Neural progenitor cell (in vitro differentiated cells): ENCODE results near the gene WAC. TPM values are rescaled to one million over a fixed set of nuclear protein-coding genes. Genes with fewer than 3 reads are reported as not detected.
"Not testable (repeated sequence)": the region's sequence is repeated elsewhere in the genome, so short reads cannot be mapped to it uniquely, and the experiment has no call there.

Source experiments
- DNase-seq: peaks from one replicate; pipeline ENCODE4 v3.0.0-alpha.2; 2016; ENCODE audit warnings: low spot score
- H2AFZ ChIP-seq: fragments of 200-600 bp; sonication (generic); replicated peaks from 2 replicates; pipeline ENCODE4 v1.6.1; 2016; ENCODE audit warnings: antibody characterized with exemption
- H3F3A ChIP-seq: fragments of 200-600 bp; sonication (generic); 2 replicates; pipeline ENCODE4 v1.6.1; 2016; ENCODE audit warnings: antibody characterized with exemption, low read depth
- H3K27ac ChIP-seq: fragments of 200-600 bp; sonication (generic); 2 replicates; pipeline ENCODE4 v1.5.1; 2016; ENCODE audit warnings: mild to moderate bottlenecking
- H3K27me3 ChIP-seq: fragments of 200-600 bp; sonication (generic); 2 replicates; pipeline ENCODE4 v1.6.1; 2016; ENCODE audit warnings: mild to moderate bottlenecking, moderate library complexity
- H3K36me3 ChIP-seq: fragments of 200-600 bp; sonication (generic); 2 replicates; pipeline ENCODE4 v1.5.1; 2016
- H3K4me1 ChIP-seq: fragments of 200-600 bp; sonication (generic); 2 replicates; pipeline ENCODE4 v1.6.1; 2016; ENCODE audit warnings: mixed run types
- H3K4me2 ChIP-seq: fragments of 200-600 bp; sonication (generic); 2 replicates; pipeline ENCODE4 v1.6.1; 2016
- H3K4me3 ChIP-seq: fragments of 200-600 bp; sonication (generic); 2 replicates; pipeline ENCODE4 v1.5.1; 2016
- H3K79me2 ChIP-seq: fragments of 200-600 bp; sonication (generic); 2 replicates; pipeline ENCODE4 v1.6.1; 2016; ENCODE audit warnings: low read depth
- H3K9ac ChIP-seq: fragments of 200-600 bp; sonication (generic); 2 replicates; pipeline ENCODE4 v1.6.1; 2016
- H3K9me3 ChIP-seq: fragments of 200-600 bp; sonication (generic); 2 replicates; pipeline ENCODE4 v1.5.1; 2016; ENCODE audit warnings: low read depth
- H4K20me1 ChIP-seq: fragments of 200-600 bp; sonication (generic); 2 replicates; pipeline ENCODE4 v1.6.1; 2016; ENCODE audit warnings: low read depth
- H3K27ac Mint-ChIP-seq: 3 replicates; pipeline ENCODE4 v1.8.0; 2021; ENCODE audit warnings: mixed read lengths
- H3K27me3 Mint-ChIP-seq: 2 replicates; pipeline ENCODE4 v1.8.0; 2022; ENCODE audit warnings: low read depth, mild to moderate bottlenecking, inconsistent platforms, moderate library complexity, mixed read lengths; ENCODE audit not compliant: insufficient read depth
- H3K36me3 Mint-ChIP-seq: 3 replicates; pipeline ENCODE4 v1.8.0; 2021; ENCODE audit warnings: mixed read lengths
- H3K4me1 Mint-ChIP-seq: 3 replicates; pipeline ENCODE4 v1.8.0; 2021; ENCODE audit warnings: mixed read lengths
- H3K4me3 Mint-ChIP-seq: 3 replicates; pipeline ENCODE4 v1.8.0; 2021; ENCODE audit warnings: mild to moderate bottlenecking, moderate library complexity, mixed read lengths
- H3K9me3 Mint-ChIP-seq: 3 replicates; pipeline ENCODE4 v1.8.0; 2020; ENCODE audit warnings: mixed read lengths
- CTCF ChIP-seq: fragments of 200-600 bp; sonication (generic); IDR thresholded peaks from 2 replicates; pipeline ENCODE4 v1.5.1; 2017; ENCODE audit warnings: antibody characterized with exemption, mild to moderate bottlenecking
- EZH2 ChIP-seq: fragments of 200-600 bp; sonication (generic); IDR thresholded peaks from 2 replicates; pipeline ENCODE4 v1.6.1; 2017; ENCODE audit warnings: antibody characterized with exemption, mild to moderate bottlenecking, moderate library complexity
- EZH2phosphoT487 ChIP-seq: fragments of 200-600 bp; sonication (generic); IDR thresholded peaks from 2 replicates; pipeline ENCODE4 v1.6.1; 2017; ENCODE audit warnings: antibody characterized with exemption
- total RNA-seq: library from RNA; depleted of rRNA; stranded (reverse); fragments of >200 nt; gene quantifications from 2 replicates; pipeline ENCODE4 v1.2.3, GENCODE V29; 2015; ENCODE audit warnings: low replicate concordance

Gene WAC
- total RNA-seq, 1 donor from 2014 or later = 174 TPM

DNA sequence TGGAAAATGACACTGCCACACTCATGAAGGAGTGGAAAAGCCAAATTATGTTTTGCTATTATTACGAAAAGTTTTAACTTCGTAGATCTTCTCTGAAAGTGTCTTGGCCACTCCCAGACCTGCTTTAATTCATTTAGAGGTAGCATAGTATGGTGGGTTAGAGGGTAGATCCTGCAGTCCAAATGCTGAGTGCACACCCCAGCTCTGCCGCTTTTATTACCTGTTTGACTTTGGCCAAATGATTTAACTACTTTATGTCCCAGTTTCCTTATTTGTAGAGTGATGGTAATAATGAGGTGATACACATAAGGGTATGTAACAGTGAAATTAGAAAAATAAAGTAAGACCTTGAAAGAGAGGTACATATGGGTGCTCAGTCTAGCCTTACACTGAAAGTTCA is 23.6 kb upstream of the WAC start:
- TF ChIP-seq CTCF (no peak), EZH2 (no peak), EZH2phosphoT487 (no peak)
- H3K4me3 ChIP-seq = no peak overlapping the region
- Mint-ChIP-seq H3K4me3 (no peak overlapping the region), H3K4me1 (no peaks in the 10 kb centered on the region), H3K27ac (no peak overlapping the region), H3K36me3 (no peaks in the 10 kb centered on the region), H3K9me3 (peaks cover 2% of the 10 kb centered on the region), H3K27me3 (peaks cover 5% of the 10 kb centered on the region)
- H3K4me1 ChIP-seq = no peaks in the 10 kb centered on the region
- no peaks in the 10 kb centered on the region for H3F3A ChIP-seq
- no peaks in the 10 kb centered on the region for H4K20me1 ChIP-seq
- H3K79me2 ChIP-seq = no peaks in the 10 kb centered on the region
- H3K27ac ChIP-seq = no peak overlapping the region
- no peaks in the 10 kb centered on the region for H3K27me3 ChIP-seq
- DNase-seq = no peak
- H2AFZ ChIP-seq = no peak overlapping the region
- H3K9ac ChIP-seq = no peak overlapping the region
- no peaks in the 10 kb centered on the region for H3K36me3 ChIP-seq
- H3K4me2 ChIP-seq = no peak overlapping the region
- H3K9me3 ChIP-seq = no peaks in the 10 kb centered on the region

DNA sequence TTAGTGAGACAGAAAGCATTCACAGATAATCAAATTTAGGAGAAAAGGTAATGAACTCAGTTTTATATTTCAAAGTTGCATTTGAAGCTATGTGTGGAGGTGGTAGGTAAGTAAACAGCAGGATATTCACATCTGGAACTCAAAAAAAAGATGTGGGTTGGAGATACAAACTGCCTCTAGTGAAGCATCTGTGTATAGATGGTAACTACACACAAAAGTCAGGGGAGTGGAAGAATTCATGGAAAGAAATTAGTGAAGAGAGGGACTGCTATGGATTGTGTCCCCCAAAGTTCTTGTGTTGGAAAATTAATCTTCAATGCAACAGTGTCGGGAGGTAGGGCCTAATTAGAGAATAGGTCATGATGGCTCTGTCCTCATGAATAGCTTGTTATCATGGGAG is 18.3 kb upstream of the WAC start:
- H4K20me1 ChIP-seq = no peaks in the 10 kb centered on the region
- H3K9me3 ChIP-seq = no peaks in the 10 kb centered on the region
- no peaks in the 10 kb centered on the region for H3K27me3 ChIP-seq
- peaks cover 5% of the 10 kb centered on the region for H3K27me3 Mint-ChIP-seq
- H3K9me3 Mint-ChIP-seq = peaks cover 7% of the 10 kb centered on the region
- H3K79me2 ChIP-seq = no peaks in the 10 kb centered on the region
- H3K4me1 Mint-ChIP-seq = no peaks in the 10 kb centered on the region
- H3K36me3 Mint-ChIP-seq = no peaks in the 10 kb centered on the region
- H3K36me3 ChIP-seq = no peaks in the 10 kb centered on the region
- no peak overlapping the region for H3K9ac ChIP-seq
- H3K4me3 ChIP-seq = no peak overlapping the region
- no peak overlapping the region for H3K27ac Mint-ChIP-seq
- no peak overlapping the region for H3K4me3 Mint-ChIP-seq
- no peak overlapping the region for H2AFZ ChIP-seq
- peaks cover 9% of the 10 kb centered on the region for H3K4me1 ChIP-seq
- no peak for DNase-seq
- no peak overlapping the region for H3K4me2 ChIP-seq
- peaks cover 5% of the 10 kb centered on the region for H3F3A ChIP-seq
- TF ChIP-seq CTCF (no peak), EZH2phosphoT487 (no peak)
- H3K27ac ChIP-seq = no peak overlapping the region

DNA sequence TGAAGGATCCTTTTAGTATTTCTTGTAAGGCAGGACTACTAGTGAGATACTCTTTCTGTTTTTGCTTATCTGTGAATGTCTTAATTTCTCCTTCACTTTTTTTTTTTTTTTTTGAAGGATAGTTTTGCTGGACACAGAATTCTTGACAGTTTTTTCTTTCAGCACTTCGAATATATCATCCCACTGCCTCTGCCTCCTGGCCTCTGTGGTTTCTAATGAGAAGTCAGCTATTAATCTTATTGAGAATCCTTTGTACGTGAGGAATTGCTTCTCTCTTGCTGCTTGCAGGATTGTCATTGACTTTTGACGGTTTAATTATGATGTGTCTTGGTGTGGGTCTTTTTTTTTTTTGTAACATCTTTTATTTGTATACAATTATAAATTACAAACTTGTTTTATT is 12.6 kb upstream of the WAC start:
- peaks cover 3% of the 10 kb centered on the region for H3K9me3 ChIP-seq
- no peak overlapping the region for H3K4me2 ChIP-seq
- H3F3A ChIP-seq = peaks cover 5% of the 10 kb centered on the region
- DNase-seq = no peak
- no peaks in the 10 kb centered on the region for H3K27me3 ChIP-seq
- Mint-ChIP-seq H3K4me3 (no peak overlapping the region), H3K9me3 (peaks cover 36% of the 10 kb centered on the region), H3K27me3 (peaks cover 2% of the 10 kb centered on the region), H3K4me1 (no peaks in the 10 kb centered on the region), H3K27ac (no peak overlapping the region), H3K36me3 (peaks cover 27% of the 10 kb centered on the region)
- no peaks in the 10 kb centered on the region for H4K20me1 ChIP-seq
- H3K4me1 ChIP-seq = peaks cover under 1% of the 10 kb centered on the region
- TF ChIP-seq EZH2 (no peak), CTCF (no peak), EZH2phosphoT487 (no peak)
- peaks cover 12% of the 10 kb centered on the region for H3K36me3 ChIP-seq
- H3K4me3 ChIP-seq = no peak overlapping the region
- H3K79me2 ChIP-seq = no peaks in the 10 kb centered on the region
- H2AFZ ChIP-seq = no peak overlapping the region
- H3K9ac ChIP-seq = no peak overlapping the region
- no peak overlapping the region for H3K27ac ChIP-seq

- not testable (repeated sequence) for H3K27ac Mint-ChIP-seq, H2AFZ ChIP-seq, H3K9ac ChIP-seq, DNase-seq, H3K4me1 Mint-ChIP-seq, H3K79me2 ChIP-seq, H3K4me3 Mint-ChIP-seq, H3K27me3 ChIP-seq, H3K9me3 ChIP-seq, H3F3A ChIP-seq, H3K4me1 ChIP-seq, H3K4me2 ChIP-seq, H3K4me3 ChIP-seq, H3K27me3 Mint-ChIP-seq, H3K27ac ChIP-seq, H4K20me1 ChIP-seq
- peaks cover 15% of the 10 kb centered on the region for H3K36me3 ChIP-seq
- Mint-ChIP-seq H3K36me3 (peaks cover 31% of the 10 kb centered on the region), H3K9me3 (peaks cover 39% of the 10 kb centered on the region)
These were observed 12.1 kb upstream of the WAC start for GRCh38 chr10:28520828-28521227.

- not testable (repeated sequence) for H3K27me3 Mint-ChIP-seq, H3K27ac ChIP-seq, H3K27ac Mint-ChIP-seq, H3K4me1 Mint-ChIP-seq, H3K79me2 ChIP-seq, H3K4me2 ChIP-seq, H4K20me1 ChIP-seq, H3K27me3 ChIP-seq, H3K4me3 Mint-ChIP-seq, DNase-seq, H2AFZ ChIP-seq, H3K4me1 ChIP-seq, H3K4me3 ChIP-seq, H3K9ac ChIP-seq, H3K9me3 ChIP-seq, H3F3A ChIP-seq
- Mint-ChIP-seq H3K36me3 (peaks cover 40% of the 10 kb centered on the region), H3K9me3 (peaks cover 49% of the 10 kb centered on the region)
- peaks cover 16% of the 10 kb centered on the region for H3K36me3 ChIP-seq
These were observed 11.0 kb upstream of the WAC start for GRCh38 chr10:28521961-28522360.
